OCI-LY3 (cell line): ENCODE data around the gene CEMIP.

ENCODE experiments used
- H2AFZ ChIP-seq: fragments of 200-600, 300-600 bp; shearing (Covaris generic); 2 replicates; pipeline ENCODE4 v1.6.0; 2014; ENCODE audit warnings: antibody characterized with exemption, low read depth, low read length
- H3K27ac ChIP-seq: fragments of 200-600, 300-600 bp; sonication (generic); 2 replicates; pipeline ENCODE4 v1.5.1; 2014; ENCODE audit warnings: mild to moderate bottlenecking, low read length, moderate library complexity, mixed read lengths
- H3K27me3 ChIP-seq: fragments of 200-600, 300-600 bp; sonication (generic); 2 replicates; pipeline ENCODE4 v1.6.1; 2014; ENCODE audit warnings: low read depth, low read length, mixed read lengths
- H3K36me3 ChIP-seq: fragments of 200-600, 300-600 bp; sonication (generic); replicated peaks from 2 replicates; pipeline ENCODE3; 2014; ENCODE audit warnings: low read depth, low read length, mixed read lengths
- H3K4me1 ChIP-seq: fragments of 300-600, 200-600 bp; sonication (generic); 2 replicates; pipeline ENCODE4 v1.6.1; 2014; ENCODE audit warnings: low read length, mixed read lengths
- H3K4me2 ChIP-seq: fragments of 200-600, 300-600 bp; sonication (generic); 2 replicates; pipeline ENCODE4 v1.6.1; 2014; ENCODE audit warnings: low read length, mixed read lengths
- H3K4me3 ChIP-seq: fragments of 300-600, 200-600 bp; sonication (generic); 2 replicates; pipeline ENCODE4 v1.5.1; 2014; ENCODE audit warnings: antibody characterized with exemption, mild to moderate bottlenecking, low read length, moderate library complexity
- H3K79me2 ChIP-seq: fragments of 300-600, 200-600 bp; shearing (Covaris generic); 2 replicates; pipeline ENCODE4 v1.6.1; 2014; ENCODE audit warnings: mild to moderate bottlenecking, low read length, mixed read lengths
- H3K9ac ChIP-seq: fragments of 300-600, 200-600 bp; shearing (Covaris generic); 2 replicates; pipeline ENCODE4 v1.6.0; 2014; ENCODE audit warnings: mild to moderate bottlenecking, low read length, moderate library complexity
- H3K9me3 ChIP-seq: fragments of 200-600, 300-600 bp; shearing (Covaris generic); 2 replicates; pipeline ENCODE4 v1.6.1; 2014; ENCODE audit warnings: low read length, mixed read lengths; ENCODE audit not compliant: insufficient read depth
- H4K20me1 ChIP-seq: fragments of 200-600, 300-600 bp; sonication (generic); 2 replicates; pipeline ENCODE4 v1.6.1; 2016; ENCODE audit warnings: low read length, mixed read lengths; ENCODE audit not compliant: insufficient read depth
- CTCF ChIP-seq: fragments of 200-600, 300-600 bp; sonication (generic); IDR thresholded peaks from 2 replicates; pipeline ENCODE4 v1.5.1; 2014; ENCODE audit warnings: antibody characterized with exemption, low read length, low read depth
- EZH2phosphoT487 ChIP-seq: fragments of 200-600 bp; shearing (Covaris generic); IDR thresholded peaks from 2 replicates; pipeline ENCODE4 v1.6.1; 2018; ENCODE audit warnings: antibody characterized with exemption, mixed run types, low read depth

The CEMIP gene

GRCh38 chr15:80977627-80978036 lies 198.5 kb downstream of the CEMIP start:
- TF ChIP-seq CTCF (peak; percentile 96), EZH2phosphoT487 (no peak)
- H3K4me2 ChIP-seq = peak overlapping the region; percentile 38
- H4K20me1 ChIP-seq = peaks cover 37% of the 10 kb centered on the region
- H3K4me3 ChIP-seq = no peak overlapping the region
- H3K27me3 ChIP-seq = no peaks in the 10 kb centered on the region
- H2AFZ ChIP-seq = no peak overlapping the region
- H3K9ac ChIP-seq = no peak overlapping the region
- no peaks in the 10 kb centered on the region for H3K9me3 ChIP-seq
- peaks cover 49% of the 10 kb centered on the region for H3K36me3 ChIP-seq
- peak overlapping the region; percentile 7; the same call in 1 of the 2 replicates for H3K27ac ChIP-seq
- H3K79me2 ChIP-seq = peaks cover 67% of the 10 kb centered on the region
- peaks cover 35% of the 10 kb centered on the region for H3K4me1 ChIP-seq

GRCh38 chr15:80978685-80979329 lies 199.6 kb downstream of the CEMIP start:
- no peaks in the 10 kb centered on the region for H3K27me3 ChIP-seq

GRCh38 chr15:80979538-80980200 lies 200.5 kb downstream of the CEMIP start:
- Histone ChIP-seq H3K4me1 (peaks cover 37% of the 10 kb centered on the region), H3K27ac (no peak overlapping the region), H3K27me3 (no peaks in the 10 kb centered on the region), H2AFZ (no peak overlapping the region), H3K36me3 (peaks cover 40% of the 10 kb centered on the region), H3K9me3 (no peaks in the 10 kb centered on the region), H3K4me2 (no peak overlapping the region), H3K4me3 (no peak overlapping the region), H3K9ac (no peak overlapping the region), H3K79me2 (peaks cover 80% of the 10 kb centered on the region), H4K20me1 (peaks cover 47% of the 10 kb centered on the region)
- TF ChIP-seq CTCF = no peak
- no peak for TF ChIP-seq EZH2phosphoT487

More at GRCh38 chr15:80978685-80979329, 199.6 kb downstream of the CEMIP start:
- H3K9ac ChIP-seq = no peak overlapping the region
- TF ChIP-seq CTCF = no peak
- TF ChIP-seq EZH2phosphoT487 = no peak
- H2AFZ ChIP-seq = no peak overlapping the region
- peaks cover 47% of the 10 kb centered on the region for H4K20me1 ChIP-seq
- no peaks in the 10 kb centered on the region for H3K9me3 ChIP-seq
- peaks cover 76% of the 10 kb centered on the region for H3K79me2 ChIP-seq
- H3K4me3 ChIP-seq = no peak overlapping the region
- peaks cover 45% of the 10 kb centered on the region for H3K36me3 ChIP-seq
- peaks cover 37% of the 10 kb centered on the region for H3K4me1 ChIP-seq
- peak overlapping the region; percentile 7 for H3K27ac ChIP-seq
- H3K4me2 ChIP-seq = peak overlapping the region; percentile 38; the same call in 1 of the 2 replicates

- H3K9me3 ChIP-seq = no peaks in the 10 kb centered on the region
- H2AFZ ChIP-seq = no peak overlapping the region
- peaks cover 82% of the 10 kb centered on the region for H3K79me2 ChIP-seq
- H4K20me1 ChIP-seq = peaks cover 62% of the 10 kb centered on the region
- peaks cover 44% of the 10 kb centered on the region for H3K36me3 ChIP-seq
- peak; percentile 70 for TF ChIP-seq CTCF
- TF ChIP-seq EZH2phosphoT487 = no peak
- peak overlapping the region; percentile 11 for H3K4me2 ChIP-seq
- H3K27me3 ChIP-seq = no peaks in the 10 kb centered on the region
- no peak overlapping the region for H3K4me3 ChIP-seq
- no peak overlapping the region for H3K9ac ChIP-seq
- peak overlapping the region; percentile 59 for H3K27ac ChIP-seq
- peaks cover 50% of the 10 kb centered on the region for H3K4me1 ChIP-seq
Observed at GRCh38 chr15:80982205-80982604, 203.0 kb downstream of the CEMIP start.
